HepG2 (cell line): ENCODE results near the gene ERFL. TPM values are rescaled to one million over a fixed set of nuclear protein-coding genes. Genes with fewer than 3 reads are reported as not detected.

ENCODE experiments used
- ARID5B ChIP-seq: IDR thresholded peaks from 2 replicates; pipeline ENCODE4 v1.4.0; 2020; ENCODE audit warnings: mild to moderate bottlenecking, missing genetic modification reagents
- ATF3 ChIP-seq: sonication (generic); formaldehyde crosslinking; IDR thresholded peaks from 2 replicates; pipeline ENCODE4 v1.4.0; 2020; ENCODE audit warnings: missing genetic modification reagents
- DNMT1 ChIP-seq: sonication (generic); formaldehyde crosslinking; IDR thresholded peaks from 2 replicates; pipeline ENCODE4 v1.5.1; 2020; ENCODE audit warnings: mild to moderate bottlenecking, missing genetic modification reagents
- FUBP1 ChIP-seq: sonication (generic); formaldehyde crosslinking; IDR thresholded peaks from 2 replicates; pipeline ENCODE4 v1.5.1; 2020; ENCODE audit warnings: missing genetic modification reagents, mild to moderate bottlenecking, borderline replicate concordance
- HMG20B ChIP-seq: conservative IDR thresholded peaks from 2 replicates; pipeline ENCODE4 v1.6.1; 2016; ENCODE audit warnings: missing genetic modification reagents, missing compliant biosample characterization
- KLF11 ChIP-seq: IDR thresholded peaks from 2 replicates; pipeline ENCODE4 v1.6.1; 2016; ENCODE audit warnings: missing compliant biosample characterization
- MAF1 ChIP-seq: sonication (generic); formaldehyde crosslinking; IDR thresholded peaks from 2 replicates; pipeline ENCODE4 v1.5.0; 2020; ENCODE audit warnings: missing genetic modification reagents, borderline replicate concordance
- MXD1 ChIP-seq: sonication (generic); formaldehyde crosslinking; IDR thresholded peaks from 2 replicates; pipeline ENCODE4 v1.4.0; 2020; ENCODE audit warnings: mild to moderate bottlenecking, missing genetic modification reagents
- RORA ChIP-seq: sonication (generic); formaldehyde crosslinking; IDR thresholded peaks from 2 replicates; pipeline ENCODE4 v1.5.0; 2020; ENCODE audit warnings: mild to moderate bottlenecking, missing genetic modification reagents, moderate library complexity
- SSRP1 ChIP-seq: IDR thresholded peaks from 2 replicates; pipeline ENCODE4 v1.6.1; 2016; ENCODE audit warnings: control low read depth
- TP53 ChIP-seq: sonication (generic); formaldehyde crosslinking; conservative IDR thresholded peaks from 2 replicates; pipeline ENCODE4 v1.4.0; 2020; ENCODE audit warnings: missing genetic modification reagents
- USF2 ChIP-seq, 2 experiments: sonication (generic) in 1 of 2; formaldehyde crosslinking in 1 of 2; IDR thresholded peaks; 2 replicates each; pipeline versions ENCODE4 v1.5.1 to v1.6.1; 2011 to 2020; ENCODE audit warnings: borderline replicate concordance in 1 of 2, low read depth in 1 of 2, low read length in 1 of 2, mild to moderate bottlenecking in 1 of 2, missing genetic modification reagents in 1 of 2, moderate library complexity in 1 of 2
- ZBTB3 ChIP-seq: sonication (generic); formaldehyde crosslinking; IDR thresholded peaks from 2 replicates; pipeline ENCODE4 v1.4.0; 2020; ENCODE audit warnings: low read depth, mild to moderate bottlenecking, moderate library complexity, missing genetic modification reagents, borderline replicate concordance
- ZNF235 ChIP-seq: sonication (generic); formaldehyde crosslinking; IDR thresholded peaks from 2 replicates; pipeline ENCODE4 v1.8.1; 2023; ENCODE audit warnings: mild to moderate bottlenecking, missing genetic modification reagents, borderline replicate concordance
- ZNF34 ChIP-seq: sonication (generic); formaldehyde crosslinking; IDR thresholded peaks from 2 replicates; pipeline ENCODE4 v1.4.0; 2020; ENCODE audit warnings: mild to moderate bottlenecking, missing genetic modification reagents, borderline replicate concordance
- ZNF446 ChIP-seq: sonication (generic); formaldehyde crosslinking; IDR thresholded peaks from 2 replicates; pipeline ENCODE4 v1.5.0; 2020; ENCODE audit warnings: mild to moderate bottlenecking, missing genetic modification reagents
- ZSCAN9 ChIP-seq: IDR thresholded peaks from 2 replicates; pipeline ENCODE4 v1.6.1; 2016; ENCODE audit warnings: borderline replicate concordance
- polyA plus RNA-seq, 8 experiments: library from polyadenylated mRNA; depleted of rRNA in 3 of 8; stranded (reverse) in 7 of 8; unstranded in 1 of 8; fragments of >200 nt; fragmentation: Illumina TruSeq in 4 of 8; extraction: Trizol in 4 of 8; gene quantifications; 2 replicates each; pipeline versions ENCODE4 v1.2.1 to v1.2.3, GENCODE V29; 2011 to 2016; ENCODE audit warnings: low read depth in 4 of 8, missing spikeins in 1 of 8, mixed read lengths in 1 of 8; ENCODE audit not compliant: insufficient read depth in 1 of 8
- total RNA-seq, 5 experiments: library from RNA; depleted of rRNA; stranded (reverse); fragments of >200 nt; fragmentation: Illumina TruSeq; extraction: Trizol; gene quantifications; 2 replicates each; pipeline ENCODE4 v1.2.3, GENCODE V29; 2016; ENCODE audit warnings: low read depth in 1 of 5
- TF ChIP-seq, protein P1 (sequence below): sonication (generic); formaldehyde crosslinking; IDR thresholded peaks from 2 replicates; pipeline ENCODE4 v1.5.0; 2020; ENCODE audit warnings: missing genetic modification reagents

The ERFL gene
- total and polyA plus RNA-seq, 2 of the 13 experiments (the other 11 are each of a cell fraction or from before 2014, with no cell fraction given): not detected

GRCh38 chr19:41904118-41904870 is 24.0 kb downstream of the ERFL start (continued):
- TF ChIP-seq ARID5B (CRISPR knock-in tag): peak; percentile 77
- no peak for TF ChIP-seq TP53 (CRISPR knock-in tag)
- no peak for TF ChIP-seq ZNF235
- TF ChIP-seq, protein P1, sequence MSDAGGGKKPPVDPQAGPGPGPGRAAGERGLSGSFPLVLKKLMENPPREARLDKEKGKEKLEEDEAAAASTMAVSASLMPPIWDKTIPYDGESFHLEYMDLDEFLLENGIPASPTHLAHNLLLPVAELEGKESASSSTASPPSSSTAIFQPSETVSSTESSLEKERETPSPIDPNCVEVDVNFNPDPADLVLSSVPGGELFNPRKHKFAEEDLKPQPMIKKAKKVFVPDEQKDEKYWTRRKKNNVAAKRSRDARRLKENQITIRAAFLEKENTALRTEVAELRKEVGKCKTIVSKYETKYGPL: no peak
- no peak; the same call in 1 of the 2 replicates for TF ChIP-seq ZBTB3 (CRISPR knock-in tag)
- TF ChIP-seq ZSCAN9: no peak
- TF ChIP-seq MXD1 (CRISPR knock-in tag): no peak
- TF ChIP-seq ZNF34 (CRISPR knock-in tag): 0 out of 2 replicates have a peak, but pooled peaks have one; percentile 37
- TF ChIP-seq KLF11 (CRISPR knock-in tag): no peak
- TF ChIP-seq HMG20B (CRISPR knock-in tag): peak; percentile 87
- no peak for TF ChIP-seq USF2 (IDR thresholded peaks at IDR 0.05; ENCODE audit: low read depth, low read length)
- TF ChIP-seq USF2 (CRISPR knock-in tag; IDR thresholded peaks at IDR 0.05; ENCODE audit: borderline replicate concordance): no peak
- TF ChIP-seq MAF1 (CRISPR knock-in tag): no peak
- no peak for TF ChIP-seq ZNF446 (CRISPR knock-in tag)
- no peak for TF ChIP-seq SSRP1 (CRISPR knock-in tag)
- no peak for TF ChIP-seq FUBP1 (CRISPR knock-in tag)
- TF ChIP-seq ATF3 (CRISPR knock-in tag): no peak
- no peak for TF ChIP-seq RORA (CRISPR knock-in tag)
- no peak for TF ChIP-seq DNMT1 (CRISPR knock-in tag)
